ENCODE results near the gene CYP11A1.

CYP11A1 gene

DNA sequence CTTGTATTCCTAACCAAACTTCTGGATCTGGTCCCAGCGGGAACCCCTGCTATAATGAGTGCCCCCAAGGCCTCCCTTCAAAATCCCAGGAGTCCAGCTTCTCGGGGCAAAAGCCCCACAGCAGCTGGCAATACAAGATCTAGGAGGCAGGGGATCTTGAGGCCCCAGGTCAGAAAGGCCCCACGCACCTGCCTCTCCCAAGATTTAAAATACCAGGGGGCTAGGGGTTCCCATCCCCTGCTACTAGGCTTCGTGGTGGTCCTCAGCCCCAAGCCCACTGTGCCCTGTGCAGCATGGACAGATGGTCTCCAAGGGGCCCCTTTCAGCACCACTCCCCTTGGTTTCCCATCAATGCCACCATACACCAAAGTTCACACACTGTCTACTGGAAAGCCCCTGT is 15.8 kb upstream of the CYP11A1 start:
- no peaks in the 10 kb centered on the region for H3K9me3 ChIP-seq (ENCODE audit: control insufficient read depth, low read length)
- H3K4me3 ChIP-seq (ENCODE audit: low read depth, low read length) = no peak overlapping the region
- H3K27ac ChIP-seq = no peak overlapping the region
- H3K79me2 ChIP-seq = no peaks in the 10 kb centered on the region
- H3K9ac ChIP-seq = no peak overlapping the region
- H3K4me2 ChIP-seq (ENCODE audit: low read length) = no peak overlapping the region
- peaks cover 4% of the 10 kb centered on the region for H3K4me1 ChIP-seq
- H3K27me3 ChIP-seq (ENCODE audit: control insufficient read depth, insufficient read depth, low read length) = no peaks in the 10 kb centered on the region
- TF ChIP-seq, protein P1, sequence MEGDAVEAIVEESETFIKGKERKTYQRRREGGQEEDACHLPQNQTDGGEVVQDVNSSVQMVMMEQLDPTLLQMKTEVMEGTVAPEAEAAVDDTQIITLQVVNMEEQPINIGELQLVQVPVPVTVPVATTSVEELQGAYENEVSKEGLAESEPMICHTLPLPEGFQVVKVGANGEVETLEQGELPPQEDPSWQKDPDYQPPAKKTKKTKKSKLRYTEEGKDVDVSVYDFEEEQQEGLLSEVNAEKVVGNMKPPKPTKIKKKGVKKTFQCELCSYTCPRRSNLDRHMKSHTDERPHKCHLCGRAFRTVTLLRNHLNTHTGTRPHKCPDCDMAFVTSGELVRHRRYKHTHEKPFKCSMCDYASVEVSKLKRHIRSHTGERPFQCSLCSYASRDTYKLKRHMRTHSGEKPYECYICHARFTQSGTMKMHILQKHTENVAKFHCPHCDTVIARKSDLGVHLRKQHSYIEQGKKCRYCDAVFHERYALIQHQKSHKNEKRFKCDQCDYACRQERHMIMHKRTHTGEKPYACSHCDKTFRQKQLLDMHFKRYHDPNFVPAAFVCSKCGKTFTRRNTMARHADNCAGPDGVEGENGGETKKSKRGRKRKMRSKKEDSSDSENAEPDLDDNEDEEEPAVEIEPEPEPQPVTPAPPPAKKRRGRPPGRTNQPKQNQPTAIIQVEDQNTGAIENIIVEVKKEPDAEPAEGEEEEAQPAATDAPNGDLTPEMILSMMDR (IDR thresholded peaks at IDR 0.05) = no peak
- no peaks in the 10 kb centered on the region for H3K36me3 ChIP-seq (ENCODE audit: control insufficient read depth, insufficient read depth, low read length)
- H2AFZ ChIP-seq = no peak overlapping the region

DNA sequence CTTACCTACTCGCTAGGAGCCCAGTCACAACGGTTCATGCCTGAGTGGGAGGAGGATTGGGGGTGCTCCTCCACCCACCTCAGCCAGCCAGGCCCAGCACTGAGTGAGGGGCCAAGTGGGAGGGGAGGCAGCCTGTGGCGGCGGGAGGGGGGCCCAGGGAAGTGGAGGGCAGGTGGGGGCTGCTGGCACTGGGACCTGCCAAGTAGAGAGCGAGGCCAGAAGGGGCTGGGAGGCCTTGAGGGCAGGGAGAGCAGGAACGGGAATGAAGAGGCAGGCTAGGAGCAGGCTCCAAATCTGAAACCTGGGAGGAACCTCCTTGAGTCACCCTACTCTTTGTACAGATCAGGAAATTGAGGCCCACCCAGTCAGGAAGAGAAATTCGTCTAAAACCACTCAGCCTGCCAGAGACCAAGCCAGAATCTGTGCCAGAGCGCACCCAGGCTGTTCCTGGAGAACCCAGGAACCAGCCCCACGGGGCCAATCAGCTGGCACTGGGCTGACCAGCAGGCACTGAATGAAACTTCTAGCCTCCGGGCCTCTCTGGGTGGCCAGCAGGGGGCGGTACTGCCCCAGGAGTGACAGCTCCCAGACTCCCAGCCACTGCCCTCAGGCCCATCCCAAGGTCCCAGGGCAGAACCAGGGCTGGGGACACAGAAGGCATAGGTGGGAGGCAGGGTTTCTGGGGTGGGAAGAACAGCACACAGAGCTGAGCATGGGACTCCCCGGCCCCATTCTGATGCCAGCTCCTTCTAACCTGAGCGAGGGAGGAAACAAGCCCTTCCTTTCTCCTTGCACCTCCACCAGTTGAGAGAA is 14.8 kb upstream of the CYP11A1 start:
- Histone ChIP-seq H3K79me2 (no peaks in the 10 kb centered on the region), H3K4me2 (ENCODE audit: low read length) (no peak overlapping the region), H3K27ac (no peak overlapping the region), H3K36me3 (ENCODE audit: control insufficient read depth, insufficient read depth, low read length) (no peaks in the 10 kb centered on the region), H3K9ac (no peak overlapping the region), H3K4me3 (ENCODE audit: low read depth, low read length) (no peak overlapping the region), H3K27me3 (ENCODE audit: control insufficient read depth, insufficient read depth, low read length) (no peaks in the 10 kb centered on the region), H3K9me3 (ENCODE audit: control insufficient read depth, low read length) (no peaks in the 10 kb centered on the region), H3K4me1 (peaks cover 4% of the 10 kb centered on the region), H2AFZ (no peak overlapping the region)
- TF ChIP-seq, protein P1 (IDR thresholded peaks at IDR 0.05) = peak; percentile 91

DNA sequence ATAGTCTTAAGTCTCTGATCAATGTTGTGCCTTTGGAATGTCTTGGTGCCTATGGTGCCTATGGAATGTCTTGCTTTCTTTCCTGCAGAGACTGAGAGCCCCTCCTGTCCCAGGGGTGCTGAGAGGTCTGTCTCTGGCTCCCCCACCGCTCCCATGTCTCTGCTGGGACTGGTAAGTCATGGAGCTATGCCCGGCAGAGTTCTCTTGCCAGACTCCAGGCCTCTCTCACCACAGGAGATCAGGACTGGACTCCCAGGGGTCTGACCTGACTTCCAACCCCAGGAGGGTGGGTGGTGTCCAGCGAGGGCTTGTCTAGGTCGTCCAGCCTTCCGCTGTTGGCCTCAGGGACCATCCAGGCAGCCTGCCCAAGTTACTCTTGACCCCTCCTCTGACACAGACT is 14.0 kb upstream of the CYP11A1 start:
- Histone ChIP-seq H3K79me2 (no peaks in the 10 kb centered on the region), H3K4me3 (ENCODE audit: low read depth, low read length) (no peak overlapping the region), H3K36me3 (ENCODE audit: control insufficient read depth, insufficient read depth, low read length) (no peaks in the 10 kb centered on the region), H3K9me3 (ENCODE audit: control insufficient read depth, low read length) (no peaks in the 10 kb centered on the region), H3K27ac (no peak overlapping the region), H3K4me2 (ENCODE audit: low read length) (no peak overlapping the region), H2AFZ (no peak overlapping the region), H3K9ac (no peak overlapping the region), H3K27me3 (ENCODE audit: control insufficient read depth, insufficient read depth, low read length) (no peaks in the 10 kb centered on the region), H3K4me1 (peaks cover 4% of the 10 kb centered on the region)
- TF ChIP-seq, protein P1 (IDR thresholded peaks at IDR 0.05) = no peak

DNA sequence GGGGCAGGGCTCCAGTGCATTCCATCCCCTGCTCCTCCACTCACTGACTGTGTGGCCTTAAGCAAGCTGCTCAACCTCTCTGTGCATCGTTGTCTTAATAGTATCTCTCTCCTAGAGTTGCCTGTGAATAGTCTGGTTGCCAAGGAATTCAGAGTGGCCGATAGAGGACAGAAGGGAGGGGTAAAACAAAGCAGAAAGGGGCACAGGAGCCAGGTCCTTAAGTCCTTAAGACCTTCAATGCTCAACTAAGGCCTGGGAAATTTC is 13.7 kb upstream of the CYP11A1 start:
- no peaks in the 10 kb centered on the region for H3K9me3 ChIP-seq (ENCODE audit: control insufficient read depth, low read length)
- no peak overlapping the region for H3K27ac ChIP-seq
- no peak overlapping the region for H3K4me2 ChIP-seq (ENCODE audit: low read length)
- no peaks in the 10 kb centered on the region for H3K27me3 ChIP-seq (ENCODE audit: control insufficient read depth, insufficient read depth, low read length)
- no peaks in the 10 kb centered on the region for H3K36me3 ChIP-seq (ENCODE audit: control insufficient read depth, insufficient read depth, low read length)
- no peak overlapping the region for H2AFZ ChIP-seq
- H3K79me2 ChIP-seq = no peaks in the 10 kb centered on the region
- TF ChIP-seq, protein P1 (IDR thresholded peaks at IDR 0.05) = no peak
- no peak overlapping the region for H3K4me3 ChIP-seq (ENCODE audit: low read depth, low read length)
- no peak overlapping the region for H3K9ac ChIP-seq
- peaks cover 4% of the 10 kb centered on the region for H3K4me1 ChIP-seq
